HG02588 (cell line): Measurements from ENCODE around the gene GALNT13.
A peak's percentile ranks its signal among the peaks of the same experiment; 100 is the strongest.

Source experiments
- ATAC-seq: cut with Tn5 transposase; IDR thresholded peaks from one replicate; pipeline ENCODE4 v1.9.1; 2021; ENCODE audit warnings: mild to moderate bottlenecking, moderate library complexity; ENCODE audit not compliant: unreplicated experiment

The GALNT13 gene

DNA sequence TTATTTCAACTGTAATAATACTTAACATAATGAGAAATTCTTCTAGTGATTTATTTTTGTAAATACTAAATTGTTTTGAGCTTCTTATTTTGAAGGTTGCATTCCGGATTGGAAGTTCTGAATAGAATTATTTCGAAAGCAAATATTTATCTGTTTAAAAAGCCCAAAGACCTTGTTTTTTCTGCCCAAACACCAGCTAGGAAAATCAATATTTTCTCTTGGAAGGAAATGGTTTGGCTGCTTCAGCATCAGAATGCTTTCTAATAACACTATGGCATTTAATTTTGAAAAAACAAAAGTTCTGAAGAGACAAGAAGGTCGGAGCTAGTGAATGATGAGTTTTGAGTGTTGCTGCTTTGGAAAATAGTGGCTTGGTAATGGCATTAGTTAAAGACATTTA, 522.9 kb downstream of the GALNT13 start:
- ATAC-seq, result no peak

GRCh38 chr2:154400563-154401290, 529.0 kb downstream of the GALNT13 start:
- ATAC-seq, result no peak

- ATAC-seq, result no peak
Observed at GRCh38 chr2:154402213-154402612, 530.5 kb downstream of the GALNT13 start.

GRCh38 chr2:154403242-154403790, 531.6 kb downstream of the GALNT13 start:
- no peak for ATAC-seq

DNA sequence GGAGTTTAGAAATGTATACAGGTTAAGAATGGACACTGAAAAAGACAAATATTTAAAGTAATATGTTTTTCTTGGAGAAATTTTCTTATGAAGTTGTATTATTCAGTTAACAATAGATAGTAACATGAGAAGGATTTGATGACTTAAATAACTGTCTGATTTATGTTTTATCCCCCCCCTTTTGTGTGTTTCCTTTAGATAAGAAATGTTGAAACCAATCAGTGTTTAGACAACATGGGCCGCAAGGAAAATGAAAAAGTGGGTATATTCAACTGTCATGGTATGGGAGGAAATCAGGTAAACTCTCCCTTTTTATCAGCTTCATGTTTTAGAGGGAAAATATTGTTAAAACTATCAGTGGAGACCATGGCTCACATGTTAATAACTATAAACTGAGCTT, 537.1 kb downstream of the GALNT13 start:
- no peak for ATAC-seq

GRCh38 chr2:154422251-154422650, 550.5 kb downstream of the GALNT13 start:
- no peak for ATAC-seq

DNA sequence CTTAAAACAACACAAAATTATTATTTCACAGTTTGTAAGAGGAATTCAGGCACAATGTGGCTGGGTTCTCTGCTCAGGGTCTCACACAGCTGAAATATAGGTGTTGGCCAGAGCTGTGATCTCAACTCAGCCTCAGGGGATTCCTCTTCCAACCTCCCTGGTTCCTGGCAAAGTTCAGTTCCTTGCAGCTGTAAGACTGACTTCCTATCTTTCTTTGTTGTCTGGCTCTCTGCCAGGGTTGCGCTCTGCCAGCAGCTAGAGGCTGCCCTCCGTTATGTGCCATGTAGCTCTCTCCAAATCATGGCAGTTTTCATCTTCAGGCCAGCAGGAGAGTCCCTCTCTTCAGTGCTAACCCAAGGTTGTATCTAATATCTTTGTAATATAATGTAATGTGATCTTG, 554.3 kb downstream of the GALNT13 start:
- ATAC-seq, result no peak

GRCh38 chr2:154427453-154427852, 555.7 kb downstream of the GALNT13 start:
- ATAC-seq, result no peak

DNA sequence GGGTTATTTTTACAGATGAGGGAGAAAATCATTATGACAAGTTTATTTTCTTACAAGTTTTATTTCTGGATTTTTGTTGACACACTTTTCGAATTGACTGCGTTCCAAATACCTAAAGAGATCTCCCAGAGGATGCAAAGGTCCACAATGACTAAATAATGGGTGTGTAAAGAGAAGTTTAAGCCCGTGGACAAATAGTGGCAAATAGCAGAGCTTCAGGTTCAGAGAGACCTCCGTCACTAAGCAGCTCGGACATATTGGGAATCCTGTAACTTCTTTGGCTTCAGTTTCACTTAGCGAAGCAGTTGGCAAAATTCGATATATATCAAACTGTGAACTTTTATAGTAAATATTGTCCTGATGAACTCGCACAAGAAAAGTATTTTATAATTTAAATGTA, 556.3 kb downstream of the GALNT13 start:
- ATAC-seq, result no peak

DNA sequence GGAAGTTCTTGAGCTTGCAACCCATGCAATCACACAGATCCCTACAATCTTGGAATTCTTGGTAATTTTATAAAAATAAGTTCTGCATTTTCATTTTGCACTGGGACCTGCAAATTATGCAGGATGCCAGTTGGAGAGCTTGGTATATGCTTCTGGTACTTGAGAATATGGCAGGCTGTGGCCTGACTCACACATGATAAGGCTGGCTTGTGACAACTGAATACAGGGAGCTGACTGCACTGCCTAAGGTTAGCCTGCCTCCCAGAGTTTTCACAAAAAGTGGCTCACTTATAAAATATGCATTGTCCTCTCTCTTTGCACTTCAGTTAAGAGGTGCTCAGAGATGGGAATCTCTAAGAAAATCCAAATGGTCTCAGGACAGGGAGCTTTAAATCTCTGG, 561.3 kb downstream of the GALNT13 start:
- ATAC-seq, result no peak

DNA sequence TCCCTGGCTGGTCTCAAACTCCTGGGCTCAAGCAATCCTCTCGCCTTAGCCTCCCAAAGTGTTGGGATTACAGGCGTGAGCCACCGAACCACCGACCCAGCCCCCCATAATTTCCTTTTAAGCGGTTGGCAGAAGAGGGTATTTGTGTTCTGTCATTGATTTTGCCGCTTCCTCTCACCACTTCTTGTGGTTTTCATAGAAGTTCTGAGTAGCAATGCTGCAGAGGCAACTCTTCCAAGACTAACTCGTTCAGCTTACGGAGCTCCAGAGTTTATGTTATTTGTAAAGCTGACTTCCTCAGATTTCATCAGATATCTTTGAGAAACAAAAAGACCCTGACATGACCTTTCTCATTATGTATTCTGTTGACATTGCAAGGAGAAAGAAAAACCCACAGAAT, 565.4 kb downstream of the GALNT13 start:
- ATAC-seq, result no peak

- ATAC-seq, result no peak
Observed at GRCh38 chr2:154439156-154439555, 567.4 kb downstream of the GALNT13 start.

DNA sequence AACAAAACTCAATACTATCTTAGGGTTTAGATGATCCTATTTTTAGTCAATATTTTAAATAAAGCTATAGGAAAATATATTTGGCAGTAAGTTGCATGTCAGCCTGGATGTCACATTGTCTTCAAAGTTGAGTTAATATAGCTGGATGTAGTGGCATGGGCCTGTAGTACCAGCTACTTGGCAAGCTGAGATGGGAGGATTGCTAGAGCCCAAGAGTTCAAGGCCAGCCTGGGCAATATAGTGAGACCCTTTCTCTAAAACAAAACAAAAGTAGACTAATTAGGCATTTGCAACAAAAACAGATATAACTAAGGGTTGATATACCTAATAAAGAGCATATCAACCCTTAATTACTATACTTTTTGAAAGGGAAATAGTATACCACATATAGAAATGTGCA, 572.2 kb downstream of the GALNT13 start:
- no peak for ATAC-seq

- no peak for ATAC-seq
Observed at GRCh38 chr2:154446324-154446723, 574.6 kb downstream of the GALNT13 start.

GRCh38 chr2:154447727-154448418, 576.2 kb downstream of the GALNT13 start:
- ATAC-seq, result no peak

GRCh38 chr2:154449951-154450658, 578.4 kb downstream of the GALNT13 start:
- ATAC-seq, result no peak

DNA sequence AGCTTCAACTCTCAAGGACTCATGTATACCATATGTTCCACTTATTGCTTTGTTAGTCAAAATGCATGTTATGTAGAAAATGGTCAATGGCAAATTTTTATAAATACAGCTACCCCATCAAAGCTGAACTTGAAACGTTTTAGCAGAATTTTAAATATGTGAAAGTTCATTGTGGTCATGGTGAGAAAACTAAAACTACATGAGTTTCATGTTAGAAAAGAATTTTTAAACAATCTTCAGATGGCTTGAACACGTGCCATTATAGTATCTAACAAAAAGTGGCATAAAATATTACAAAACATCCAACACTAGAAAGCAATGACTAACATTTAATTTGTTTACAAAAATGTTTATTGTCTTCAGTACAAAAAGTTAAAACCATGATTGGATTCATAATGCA, 580.7 kb downstream of the GALNT13 start:
- no peak for ATAC-seq

- ATAC-seq, result peak; percentile 55
Observed at GRCh38 chr2:154452906-154453493, 581.3 kb downstream of the GALNT13 start.

- ATAC-seq, result no peak
Observed at GRCh38 chr2:154455166-154455565, 583.4 kb downstream of the GALNT13 start.

DNA sequence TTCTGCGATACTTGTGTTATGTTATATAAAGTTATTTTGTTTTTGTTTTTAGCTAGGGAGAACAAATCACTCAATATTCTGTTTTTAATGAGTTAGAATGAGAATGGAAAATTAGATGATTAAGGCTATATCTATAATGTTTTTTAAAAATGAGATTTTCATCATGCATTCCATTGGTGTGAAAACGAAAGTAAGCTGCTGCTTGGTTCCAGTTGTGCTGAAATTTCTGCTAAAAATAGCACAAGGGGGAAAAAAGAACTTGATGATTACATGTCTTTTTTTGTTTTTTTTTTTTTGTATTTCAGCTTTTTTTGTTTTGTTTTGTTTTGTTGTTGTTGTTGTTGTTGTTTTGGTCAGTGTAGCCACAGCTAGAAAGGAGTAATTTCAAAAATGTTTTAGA, 584.1 kb downstream of the GALNT13 start:
- no peak for ATAC-seq

GRCh38 chr2:154457286-154457685, 585.6 kb downstream of the GALNT13 start:
- ATAC-seq, result no peak
